ENCODE results near the gene ARHGAP10. TPM values are rescaled to one million over a fixed set of nuclear protein-coding genes. Genes with fewer than 3 reads are reported as not detected.

The ARHGAP10 gene
- total RNA-seq, 1 experiment from 2014 or later, result 4.8 TPM

DNA sequence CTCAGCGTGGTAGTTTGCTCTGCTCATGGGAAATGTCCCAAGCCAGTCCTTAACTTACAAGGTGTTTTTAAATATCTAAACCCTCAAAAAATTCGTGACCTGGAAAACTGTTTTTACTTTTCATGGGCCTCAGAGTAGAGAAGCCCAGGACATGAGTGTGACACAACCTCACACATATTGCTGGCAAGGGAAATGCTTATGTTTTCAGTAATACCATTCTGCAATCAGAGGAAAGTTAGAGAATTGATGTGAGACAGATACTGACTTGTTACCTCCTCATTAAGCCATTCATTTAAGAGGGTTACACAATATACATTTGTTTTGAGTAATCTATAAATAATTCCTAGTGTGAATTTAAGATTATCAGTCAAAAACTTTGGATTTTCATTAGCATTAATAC, 209.5 kb downstream of the ARHGAP10 start:
- CTCF ChIA-PET, result no interaction called here
- Histone ChIP-seq H3K27ac (ENCODE audit: low read depth, low read length, poor library complexity, severe bottlenecking) (no peak overlapping the region), H3K36me3 (ENCODE audit: insufficient read depth, low read length, poor library complexity, severe bottlenecking) (no peaks in the 10 kb centered on the region), H3K4me1 (ENCODE audit: insufficient read depth, low read length, poor library complexity, severe bottlenecking) (no peaks in the 10 kb centered on the region), H3K27me3 (replicated peaks; ENCODE audit: insufficient read depth, low read depth, low read length, poor library complexity) (no peaks in the 10 kb centered on the region), H3K9me3 (ENCODE audit: low read depth, low read length, poor library complexity, severe bottlenecking) (no peaks in the 10 kb centered on the region), H3K4me3 (ENCODE audit: low read depth, low read length, poor library complexity, severe bottlenecking) (no peak overlapping the region)
- TF ChIP-seq, protein P1, sequence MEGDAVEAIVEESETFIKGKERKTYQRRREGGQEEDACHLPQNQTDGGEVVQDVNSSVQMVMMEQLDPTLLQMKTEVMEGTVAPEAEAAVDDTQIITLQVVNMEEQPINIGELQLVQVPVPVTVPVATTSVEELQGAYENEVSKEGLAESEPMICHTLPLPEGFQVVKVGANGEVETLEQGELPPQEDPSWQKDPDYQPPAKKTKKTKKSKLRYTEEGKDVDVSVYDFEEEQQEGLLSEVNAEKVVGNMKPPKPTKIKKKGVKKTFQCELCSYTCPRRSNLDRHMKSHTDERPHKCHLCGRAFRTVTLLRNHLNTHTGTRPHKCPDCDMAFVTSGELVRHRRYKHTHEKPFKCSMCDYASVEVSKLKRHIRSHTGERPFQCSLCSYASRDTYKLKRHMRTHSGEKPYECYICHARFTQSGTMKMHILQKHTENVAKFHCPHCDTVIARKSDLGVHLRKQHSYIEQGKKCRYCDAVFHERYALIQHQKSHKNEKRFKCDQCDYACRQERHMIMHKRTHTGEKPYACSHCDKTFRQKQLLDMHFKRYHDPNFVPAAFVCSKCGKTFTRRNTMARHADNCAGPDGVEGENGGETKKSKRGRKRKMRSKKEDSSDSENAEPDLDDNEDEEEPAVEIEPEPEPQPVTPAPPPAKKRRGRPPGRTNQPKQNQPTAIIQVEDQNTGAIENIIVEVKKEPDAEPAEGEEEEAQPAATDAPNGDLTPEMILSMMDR (conservative IDR thresholded peaks at IDR 0.05; ENCODE audit: low read depth, low read length), result no peak
- TF ChIP-seq EZH2 (IDR thresholded peaks at IDR 0.05; ENCODE audit: borderline replicate concordance, low read depth, low read length, poor library complexity, severe bottlenecking), result no peak
- no peak for DNase-seq (ENCODE audit: low spot score)
- no TSS peak for BruUV-seq (replicated peaks)
- POLR2A ChIA-PET (ENCODE audit: low non-redundant PET), result no interaction called here
- intact Hi-C loops (cut with micrococcal nuclease; ENCODE audit: unreplicated experiment), result no loop called here

DNA sequence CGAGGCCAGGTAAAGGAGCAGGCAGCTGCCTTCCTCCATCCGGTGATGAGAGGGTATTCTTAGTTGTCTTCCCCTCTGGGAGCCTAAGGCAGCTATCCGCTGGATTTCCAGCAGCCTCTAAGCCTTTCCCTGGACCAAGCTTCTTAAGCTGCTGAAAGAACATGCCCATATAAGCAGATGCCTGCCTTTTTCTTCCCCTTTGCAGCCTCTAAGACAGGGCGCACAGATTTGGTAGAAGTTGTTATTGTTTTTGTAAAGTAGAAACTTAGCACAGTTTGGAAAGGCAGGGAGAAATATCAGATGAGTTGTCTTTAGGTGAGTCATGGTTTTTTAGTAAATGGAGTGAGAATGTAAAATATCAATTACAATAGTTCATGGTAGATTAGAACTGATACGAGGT, 210.8 kb downstream of the ARHGAP10 start:
- no peak for TF ChIP-seq EZH2 (IDR thresholded peaks at IDR 0.05; ENCODE audit: borderline replicate concordance, low read depth, low read length, poor library complexity, severe bottlenecking)
- TF ChIP-seq, protein P1 (conservative IDR thresholded peaks at IDR 0.05; ENCODE audit: low read depth, low read length), result no peak
- CTCF ChIA-PET, result no interaction called here
- POLR2A ChIA-PET (ENCODE audit: low non-redundant PET), result no interaction called here
- no peaks in the 10 kb centered on the region for H3K27me3 ChIP-seq (replicated peaks; ENCODE audit: insufficient read depth, low read depth, low read length, poor library complexity)
- no peak overlapping the region for H3K4me3 ChIP-seq (ENCODE audit: low read depth, low read length, poor library complexity, severe bottlenecking)
- no peaks in the 10 kb centered on the region for H3K9me3 ChIP-seq (ENCODE audit: low read depth, low read length, poor library complexity, severe bottlenecking)
- H3K4me1 ChIP-seq (ENCODE audit: insufficient read depth, low read length, poor library complexity, severe bottlenecking), result no peaks in the 10 kb centered on the region
- H3K36me3 ChIP-seq (ENCODE audit: insufficient read depth, low read length, poor library complexity, severe bottlenecking), result no peaks in the 10 kb centered on the region
- H3K27ac ChIP-seq (ENCODE audit: low read depth, low read length, poor library complexity, severe bottlenecking), result no peak overlapping the region
- DNase-seq (ENCODE audit: low spot score), result no peak
- BruUV-seq (replicated peaks), result no TSS peak
- intact Hi-C loops (cut with micrococcal nuclease; ENCODE audit: unreplicated experiment), result no loop called here

DNA sequence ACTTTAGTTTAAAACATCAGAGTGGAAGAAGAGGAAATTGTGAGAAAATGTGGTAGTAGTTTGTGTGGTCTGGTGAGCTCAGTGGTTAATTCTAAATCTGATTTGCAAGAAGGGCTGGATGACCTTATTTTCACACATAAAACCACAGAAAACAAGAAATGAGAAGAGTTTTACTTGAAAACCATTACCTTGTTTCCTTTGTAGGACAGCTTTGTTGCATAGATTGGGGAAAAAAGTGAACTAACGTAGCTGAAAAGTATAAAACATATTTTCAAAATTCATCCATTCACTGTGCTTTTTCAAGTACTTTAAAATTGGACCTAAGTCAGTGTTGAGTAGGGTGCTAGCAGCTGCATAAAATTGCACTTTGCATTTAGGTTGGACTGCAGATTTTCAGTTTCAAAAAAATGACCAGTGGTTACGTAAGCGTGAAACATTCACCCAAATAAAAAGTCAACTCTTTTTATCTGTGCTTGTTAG, 211.3 kb downstream of the ARHGAP10 start:
- ChIA-PET CTCF (no interaction called here), POLR2A (ENCODE audit: low non-redundant PET) (no interaction called here)
- no peak for TF ChIP-seq EZH2 (IDR thresholded peaks at IDR 0.05; ENCODE audit: borderline replicate concordance, low read depth, low read length, poor library complexity, severe bottlenecking)
- TF ChIP-seq, protein P1 (conservative IDR thresholded peaks at IDR 0.05; ENCODE audit: low read depth, low read length), result no peak
- H3K4me1 ChIP-seq (ENCODE audit: insufficient read depth, low read length, poor library complexity, severe bottlenecking), result no peaks in the 10 kb centered on the region
- DNase-seq (ENCODE audit: low spot score), result no peak
- BruUV-seq (replicated peaks), result no TSS peak
- no peak overlapping the region for H3K4me3 ChIP-seq (ENCODE audit: low read depth, low read length, poor library complexity, severe bottlenecking)
- no peaks in the 10 kb centered on the region for H3K27me3 ChIP-seq (replicated peaks; ENCODE audit: insufficient read depth, low read depth, low read length, poor library complexity)
- no peaks in the 10 kb centered on the region for H3K36me3 ChIP-seq (ENCODE audit: insufficient read depth, low read length, poor library complexity, severe bottlenecking)
- H3K9me3 ChIP-seq (ENCODE audit: low read depth, low read length, poor library complexity, severe bottlenecking), result no peaks in the 10 kb centered on the region
- no peak overlapping the region for H3K27ac ChIP-seq (ENCODE audit: low read depth, low read length, poor library complexity, severe bottlenecking)
- intact Hi-C loops (cut with micrococcal nuclease; ENCODE audit: unreplicated experiment), result no loop called here

All from A673 (cell line).